NCI-H2081 (cell line): ENCODE data around the gene NOP9.
A peak's percentile ranks its signal among the peaks of the same experiment; 100 is the strongest.

ENCODE experiments used
- DNase-seq, 2 experiments: peaks; one replicate each; lab custom pipeline; 2025; lab: John Stamatoyannopoulos, UW

Gene NOP9

DNA sequence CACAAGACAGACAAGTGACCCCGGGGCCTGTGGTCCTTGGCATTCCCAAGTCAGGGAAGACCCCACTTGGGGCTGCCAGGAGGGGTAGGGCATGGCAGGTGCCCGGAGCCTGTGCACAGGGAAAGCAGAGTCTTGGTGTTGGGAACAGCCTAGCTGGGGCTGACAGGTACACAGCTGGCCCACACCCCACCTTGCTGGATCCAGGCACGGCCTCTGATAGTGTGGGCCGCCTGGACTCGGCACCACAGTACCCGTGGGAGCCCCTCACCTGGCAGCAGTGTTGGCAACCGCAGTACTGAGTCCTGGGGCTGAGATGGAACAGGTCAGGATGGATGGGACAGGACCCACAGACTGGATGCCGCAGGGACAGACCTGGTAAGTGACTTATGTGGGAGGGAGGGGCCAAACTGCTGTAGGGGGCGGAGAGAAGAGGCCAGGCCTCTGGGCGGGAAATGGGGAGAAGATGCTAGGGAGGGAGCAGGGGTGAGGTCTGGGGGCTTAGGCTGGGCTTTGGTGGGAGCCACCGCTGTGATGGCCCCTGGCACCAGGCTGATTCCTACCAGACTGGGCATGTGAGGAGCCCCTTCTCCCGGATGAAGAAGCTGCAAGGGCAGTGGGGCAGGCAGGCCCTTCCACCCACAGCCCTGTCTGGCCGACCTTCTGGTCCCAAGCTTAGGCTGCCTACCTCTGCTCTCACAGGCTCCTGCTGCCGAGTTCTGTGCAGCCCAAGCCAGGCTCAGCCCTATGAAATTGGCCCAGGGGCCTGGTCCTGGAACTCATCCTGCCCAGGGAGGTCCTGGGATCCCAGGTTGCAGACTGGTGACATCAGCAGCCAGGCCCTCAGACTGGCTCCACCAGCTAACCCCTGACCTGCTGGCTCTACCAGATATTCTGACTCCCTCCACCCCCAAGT lies 36.6 kb upstream of the NOP9 start, which contains the start of gene TGM1:
Gene TGM1 (minus strand): TSS at position 357 of the 913 bp plus-strand sequence. CDS start 825 bp downstream, outside the sequence.
- no peak for DNase-seq

DNA sequence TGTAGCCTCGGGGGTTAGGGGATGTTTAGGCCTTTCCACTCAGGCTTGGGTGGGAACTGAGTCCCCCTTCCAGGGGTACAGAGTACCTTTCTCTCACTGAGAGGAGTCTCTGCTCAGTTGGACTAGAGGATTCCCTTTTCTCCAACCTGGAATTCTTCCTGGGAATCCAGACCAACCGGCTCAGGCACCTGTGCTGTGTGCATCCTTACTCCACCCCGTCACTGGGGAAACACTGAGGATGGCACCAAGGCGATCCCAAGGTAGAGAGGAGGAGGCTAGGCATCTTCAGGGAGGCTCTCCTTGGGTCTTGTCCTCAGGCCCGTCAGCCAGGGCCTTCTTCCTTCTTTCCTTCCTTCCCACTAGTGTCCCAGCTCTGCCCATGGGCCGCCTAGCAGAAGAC lies 35.8 kb upstream of the NOP9 start:
- no peak for DNase-seq

DNA sequence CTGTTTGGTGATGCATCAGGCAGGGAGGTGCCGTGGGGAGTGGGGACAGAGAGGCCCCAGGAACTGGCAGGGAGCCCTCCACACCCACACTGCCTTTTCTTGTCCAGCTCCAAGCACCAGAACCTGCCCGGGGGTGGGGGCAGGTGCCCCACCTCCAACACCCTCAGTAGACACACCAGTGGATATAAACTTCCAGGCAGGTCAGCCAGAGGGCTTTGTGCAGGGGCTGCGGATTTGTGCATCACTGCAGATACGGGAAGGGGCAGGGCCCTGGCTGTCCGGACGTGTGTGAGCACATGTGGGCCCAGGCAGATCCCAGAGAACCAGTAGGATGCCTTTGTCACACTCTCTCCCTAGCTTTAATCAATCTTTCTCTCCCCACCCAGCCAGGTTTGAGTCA lies 35.4 kb upstream of the NOP9 start:
- no peak for DNase-seq

DNA sequence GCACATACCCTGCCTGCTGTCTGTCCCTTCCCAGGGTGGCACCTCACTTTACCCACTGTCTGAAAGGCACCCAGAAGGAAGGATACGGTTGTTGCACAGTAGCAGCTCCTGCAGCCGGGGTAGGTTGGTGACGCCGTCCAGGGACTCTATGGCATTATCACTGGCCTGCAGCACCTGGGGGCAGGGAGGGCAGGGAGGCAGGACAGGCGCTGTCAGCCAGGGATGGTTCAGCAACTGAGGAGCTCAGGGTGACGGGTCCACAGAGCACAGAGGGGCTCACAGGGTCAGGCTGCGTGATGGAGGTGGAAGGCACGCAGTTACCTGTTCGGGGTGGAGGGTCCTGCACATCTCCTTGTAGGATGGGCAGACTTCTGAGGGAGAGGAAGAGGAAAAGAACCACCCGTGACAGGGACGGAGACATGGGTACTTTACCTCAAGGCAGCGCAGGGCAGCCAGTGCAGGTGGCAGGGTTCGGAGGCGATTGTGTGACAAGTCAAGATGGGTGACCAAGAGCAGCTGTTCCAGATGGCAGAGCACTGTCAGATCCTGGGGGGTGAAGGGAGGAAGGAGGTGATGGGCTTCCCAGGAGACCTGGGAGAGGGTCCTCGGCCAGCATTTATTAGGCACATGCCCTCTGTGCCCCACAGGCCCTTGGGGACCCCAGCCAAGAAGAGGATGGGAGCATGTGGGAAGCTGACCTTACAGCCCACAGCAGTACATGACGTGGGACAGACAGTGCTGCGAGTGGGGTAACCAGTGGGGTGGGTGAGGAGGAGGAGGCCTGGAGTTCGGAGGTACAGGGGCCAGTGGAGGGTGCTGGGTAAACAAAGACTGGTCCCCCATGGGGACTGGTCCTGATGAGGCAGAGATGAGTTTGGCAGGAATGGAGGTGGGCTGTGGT lies 33.1 kb upstream of the NOP9 start:
- DNase-seq, result no peak

DNA sequence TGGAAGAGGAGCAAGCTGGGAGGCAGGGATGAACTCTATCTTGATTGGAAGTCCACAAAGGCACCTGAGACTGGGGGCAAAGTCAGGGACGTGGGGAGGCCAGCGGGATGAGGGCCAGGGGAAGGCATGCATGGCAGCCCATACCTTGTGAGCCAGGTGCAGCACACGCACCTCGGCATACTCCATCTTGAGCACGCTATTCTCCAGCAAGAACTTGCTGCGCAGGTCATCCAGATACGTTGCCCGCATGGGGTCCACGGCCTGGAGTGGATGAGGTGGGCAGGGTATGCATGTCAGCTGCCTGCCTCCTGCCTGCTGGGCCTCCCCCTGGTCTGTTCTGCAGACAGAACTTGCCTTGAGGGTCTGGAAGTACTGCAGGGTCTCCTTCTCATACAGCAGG lies 32.1 kb upstream of the NOP9 start:
- DNase-seq, result no peak

DNA sequence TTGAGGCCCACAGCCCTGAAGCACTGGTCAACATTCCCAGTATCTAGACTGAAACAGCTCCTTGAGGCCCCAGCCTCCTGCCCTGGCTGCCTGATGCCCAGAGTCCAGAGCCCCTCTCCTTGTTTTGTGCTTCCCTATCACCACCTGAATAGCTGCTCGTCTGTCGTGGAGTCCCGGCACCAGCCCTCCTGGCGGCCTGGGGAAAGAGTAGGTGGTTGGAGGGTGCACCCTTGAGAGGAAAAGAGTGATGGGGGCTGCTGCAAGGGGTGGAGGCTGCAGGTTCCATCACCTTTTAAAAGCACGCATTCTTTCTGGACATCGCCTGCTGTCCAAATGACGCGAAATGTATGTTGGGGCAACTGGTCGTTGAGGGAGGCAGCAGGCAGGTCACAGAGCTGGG lies 31.4 kb upstream of the NOP9 start:
- no peak for DNase-seq

DNA sequence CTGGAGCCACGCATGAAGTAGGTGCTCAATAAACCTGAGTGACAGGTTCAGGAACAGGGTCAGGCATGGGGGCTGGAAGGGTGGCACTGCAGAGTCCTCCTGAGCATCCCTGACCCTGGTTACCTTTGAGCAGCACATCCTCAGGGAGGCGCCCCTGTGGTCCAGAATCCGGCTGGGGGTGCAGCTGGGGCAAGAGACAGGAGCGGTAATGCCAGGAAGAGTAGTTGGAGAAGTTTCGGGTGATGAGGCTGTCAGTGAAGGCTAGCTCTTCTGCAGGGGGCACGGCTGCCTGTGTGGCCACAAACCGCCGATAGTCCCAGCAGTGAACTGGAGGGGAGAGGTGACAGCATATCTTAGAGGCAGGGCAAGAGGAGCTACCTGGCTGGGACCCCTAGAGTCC lies 30.3 kb upstream of the NOP9 start:
- no peak for DNase-seq

DNA sequence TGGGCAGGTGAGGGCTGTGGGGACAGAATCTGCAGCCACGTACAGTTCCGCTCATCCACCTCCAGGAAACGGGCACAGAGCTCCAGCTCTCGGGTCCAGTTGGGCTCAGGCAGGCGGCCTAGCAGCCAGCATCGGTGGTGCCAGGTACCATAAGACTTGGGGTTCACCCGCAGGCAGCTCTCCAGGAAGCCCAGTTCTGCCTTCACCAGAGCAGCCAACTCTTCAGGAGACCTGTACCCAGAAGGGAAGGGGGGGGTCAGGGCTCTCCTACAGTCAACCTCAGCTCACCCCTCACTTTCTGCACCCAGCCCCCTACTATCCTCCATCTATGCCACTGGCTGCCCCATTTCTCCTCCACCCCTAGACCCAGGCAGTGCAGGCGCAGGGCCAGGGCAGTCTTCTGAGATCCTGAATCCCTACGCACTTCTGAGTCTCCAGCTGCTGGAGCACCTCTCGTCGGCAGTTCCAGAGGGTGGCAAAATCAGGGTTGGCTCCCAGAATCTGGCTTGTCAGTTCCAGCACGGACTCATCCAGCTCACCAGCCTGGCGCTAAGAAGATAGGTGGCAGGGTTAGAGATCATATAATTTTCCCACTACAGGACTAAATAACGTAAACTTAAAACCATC lies 29.6 kb upstream of the NOP9 start:
- DNase-seq, result no peak

DNA sequence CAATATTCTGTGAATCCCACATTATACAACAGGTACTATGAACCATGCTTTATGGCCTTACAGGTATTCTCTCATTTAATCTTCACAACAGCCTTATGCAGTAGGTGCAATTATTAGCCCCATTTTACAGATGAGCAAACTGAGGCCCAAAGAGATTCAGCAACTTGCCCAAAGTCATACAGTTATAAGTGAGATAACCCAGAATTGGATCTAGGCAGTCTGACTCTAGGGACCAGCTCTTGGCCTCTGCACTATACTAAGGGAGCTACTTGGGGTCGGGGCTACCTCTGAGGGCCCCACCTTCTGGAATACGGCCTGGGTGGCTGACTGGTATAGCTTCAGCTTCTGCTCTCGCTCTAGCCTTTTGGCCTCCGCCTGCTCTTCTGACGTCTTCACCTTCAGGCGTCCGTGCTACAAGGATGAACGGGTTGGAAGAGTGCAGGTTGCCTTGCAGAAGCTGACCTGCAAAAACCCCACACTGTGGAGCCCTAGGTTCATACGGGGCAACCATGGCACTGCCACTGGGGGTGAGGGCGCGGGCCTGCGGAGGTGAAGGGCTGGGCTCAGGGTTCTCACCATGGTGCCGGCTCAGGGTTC lies 29.0 kb upstream of the NOP9 start:
- no peak for DNase-seq

DNA sequence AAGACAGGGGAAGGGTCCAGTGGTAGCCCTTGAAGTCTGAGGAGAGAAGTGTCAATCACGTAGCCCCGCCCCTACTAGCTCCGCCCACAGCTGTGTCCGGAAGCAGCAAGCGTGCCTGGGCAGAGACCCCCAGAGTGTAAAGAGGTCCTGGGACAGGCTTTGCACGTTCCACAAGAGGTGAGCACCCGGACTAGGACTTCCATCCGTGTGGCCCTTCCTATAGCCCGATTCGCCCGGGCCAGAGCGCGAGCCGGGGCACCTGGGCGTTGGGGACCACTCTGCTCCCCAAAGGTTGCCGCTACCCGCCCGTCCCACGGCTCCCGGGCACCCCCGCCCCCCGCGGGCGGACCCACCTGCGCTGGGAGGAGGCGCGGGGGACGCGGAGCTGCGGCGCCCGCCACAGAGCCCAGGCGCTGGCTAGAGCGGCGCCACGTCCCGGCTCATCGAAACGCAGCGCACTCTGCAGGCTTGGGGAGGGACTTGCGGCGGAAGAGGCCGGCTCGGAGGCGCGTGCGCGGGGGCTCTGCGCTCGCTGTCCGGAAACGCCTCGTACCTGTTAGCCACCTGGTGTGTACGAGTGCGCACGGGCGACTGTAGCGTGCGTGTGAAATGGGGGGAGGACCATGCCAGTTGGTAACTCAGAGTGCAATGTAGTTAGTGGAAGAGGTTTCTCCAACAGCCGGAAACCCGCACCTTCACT lies 28.4 kb upstream of the NOP9 start, which contains the start of gene RABGGTA:
Gene RABGGTA (minus strand): TSS at position 464 of the 700 bp plus-strand sequence. CDS start 482 bp downstream, outside the sequence.
- DNase-seq, result peak; percentile 90 to 95

DNA sequence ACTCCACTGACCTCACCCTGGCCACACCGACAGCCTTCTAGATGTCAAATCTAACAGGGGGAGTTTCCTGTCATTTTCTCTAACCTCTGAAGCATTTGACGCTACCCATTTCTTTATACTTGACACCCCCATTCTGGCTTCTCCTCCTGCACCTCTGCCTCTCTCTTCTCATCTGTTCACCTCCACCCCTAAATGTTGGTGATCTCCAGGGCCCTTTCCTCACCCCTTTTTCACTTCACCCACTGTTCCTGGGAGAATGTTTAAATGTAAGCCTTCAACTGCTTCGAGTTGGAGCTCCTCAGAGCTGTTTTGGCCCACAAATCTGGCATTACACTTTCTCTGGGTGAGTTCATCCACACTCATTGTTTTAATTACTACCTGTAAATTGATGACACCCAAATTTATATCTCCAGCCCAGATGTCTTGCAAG lies 27.8 kb upstream of the NOP9 start:
- DNase-seq, result no peak

DNA sequence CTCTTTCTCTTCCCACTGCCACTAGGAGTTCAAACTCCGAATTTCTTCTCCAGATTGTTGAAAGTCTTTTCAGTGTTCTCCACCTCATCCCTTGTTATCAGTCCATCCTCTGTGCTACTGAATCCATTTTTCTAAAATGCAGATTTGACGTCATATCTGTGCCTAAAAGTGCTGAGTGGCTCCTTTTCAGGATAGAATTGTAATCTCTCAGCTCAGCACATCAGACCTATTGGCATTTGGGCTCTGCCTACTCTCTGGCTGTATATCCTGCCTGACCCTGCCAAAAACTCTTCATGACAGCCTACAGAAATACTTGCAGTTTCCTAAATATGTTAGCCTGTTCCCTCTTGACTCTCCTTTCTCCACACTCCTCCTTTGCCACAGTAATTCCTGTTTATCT lies 27.2 kb upstream of the NOP9 start:
- DNase-seq, result no peak

DNA sequence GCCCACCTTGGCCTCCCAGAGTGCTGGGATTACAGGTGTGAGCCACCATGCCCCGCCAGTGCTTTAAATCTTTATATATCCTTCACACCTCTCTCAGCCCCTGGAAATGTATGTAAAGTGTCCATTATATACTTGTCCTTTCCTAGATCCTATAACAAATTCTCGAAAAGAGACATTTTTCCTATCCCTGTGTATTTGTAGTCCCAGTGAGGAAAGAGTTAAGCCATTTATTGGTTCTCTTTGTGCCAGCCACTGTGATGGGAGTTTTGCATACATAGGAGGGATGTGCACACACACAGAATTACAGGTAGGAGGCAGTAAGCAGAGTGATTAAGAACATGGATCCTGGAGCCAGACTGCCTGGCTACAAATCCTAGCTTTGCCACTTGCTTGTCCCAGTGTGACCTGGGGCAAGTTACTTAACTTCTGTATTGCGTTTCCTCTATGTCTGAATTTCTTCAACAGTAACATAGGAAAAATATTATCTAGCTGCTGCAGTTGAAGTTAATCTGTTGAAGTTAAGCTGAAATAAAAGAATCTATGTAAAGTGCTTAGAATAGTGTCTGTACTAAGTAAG lies 26.1 kb upstream of the NOP9 start:
- no peak for DNase-seq

DNA sequence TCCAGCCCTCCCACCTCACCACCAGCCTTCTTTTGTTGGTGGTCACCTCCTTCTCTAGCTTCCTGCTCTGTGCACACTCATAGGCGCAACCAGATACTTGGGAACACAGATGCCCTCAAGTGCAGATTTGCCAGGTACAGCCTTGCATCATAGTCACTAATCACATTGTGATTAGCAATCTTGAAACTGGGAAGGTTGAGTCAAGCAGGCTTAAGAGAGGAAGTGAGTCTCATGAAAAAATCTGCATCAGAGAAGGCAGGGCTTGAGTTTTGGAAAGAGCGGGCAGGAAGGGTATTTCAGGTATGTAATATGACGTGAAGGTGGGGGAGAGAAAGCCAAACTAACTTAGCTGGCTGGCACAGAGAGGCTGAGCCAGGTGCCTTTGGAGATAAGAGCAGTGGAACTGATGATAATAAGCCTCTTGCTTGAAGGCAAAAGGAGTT lies 25.5 kb upstream of the NOP9 start:
- no peak for DNase-seq

DNA sequence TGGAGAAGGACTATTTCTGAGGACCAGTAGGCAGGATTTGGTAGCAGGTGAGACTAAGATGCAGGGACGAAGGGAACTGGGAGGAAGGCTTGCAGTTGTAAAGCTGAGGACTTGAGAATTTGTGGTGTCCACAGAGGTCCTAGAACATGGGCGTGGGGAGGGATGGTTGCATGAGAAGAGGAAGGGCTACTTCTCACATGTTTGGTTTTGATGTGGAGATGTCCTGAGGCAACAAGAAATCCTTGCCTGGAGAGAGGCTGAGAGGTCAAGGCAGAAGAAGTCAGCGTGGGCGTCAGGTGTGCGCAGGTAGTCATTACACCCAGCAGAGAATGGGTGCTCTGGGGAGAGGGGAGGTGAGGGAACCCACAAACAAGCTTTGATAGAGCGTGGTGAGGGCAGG lies 22.6 kb upstream of the NOP9 start:
- no peak for DNase-seq

DNA sequence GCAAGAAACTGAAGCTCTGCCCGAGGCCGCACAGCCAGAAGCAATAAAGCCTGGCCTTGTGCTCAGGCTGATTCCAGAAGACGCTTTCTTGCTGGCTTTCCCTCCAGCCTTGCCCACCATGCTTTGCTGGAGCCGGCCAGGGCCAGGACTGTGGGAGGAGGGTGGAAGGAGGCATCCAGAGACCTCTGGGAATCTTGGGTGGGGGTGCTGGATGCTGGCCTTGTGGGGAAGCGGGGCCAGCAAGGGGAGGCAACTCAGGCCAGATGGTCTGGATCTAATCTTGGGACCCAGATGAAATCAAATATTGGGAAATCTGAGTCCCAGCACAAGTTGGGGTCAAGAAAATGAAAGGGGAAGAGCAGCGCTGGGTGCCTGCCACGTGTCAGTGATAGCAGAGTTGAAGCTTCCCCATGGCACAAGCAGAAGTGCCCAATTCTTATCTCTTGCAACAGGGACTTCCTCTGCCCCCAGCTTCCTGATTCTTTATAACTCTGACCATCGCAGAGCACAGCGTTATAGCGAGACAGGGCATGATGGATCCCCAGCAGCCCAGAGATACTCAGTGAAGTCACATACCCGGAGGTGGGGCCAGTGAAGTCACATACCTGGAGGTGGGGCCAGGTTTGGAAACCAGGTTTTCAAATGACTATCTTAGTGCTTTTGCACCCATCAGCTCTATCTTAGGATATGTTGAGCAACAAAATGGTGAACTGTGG lies 21.9 kb upstream of the NOP9 start:
- no peak for DNase-seq

DNA sequence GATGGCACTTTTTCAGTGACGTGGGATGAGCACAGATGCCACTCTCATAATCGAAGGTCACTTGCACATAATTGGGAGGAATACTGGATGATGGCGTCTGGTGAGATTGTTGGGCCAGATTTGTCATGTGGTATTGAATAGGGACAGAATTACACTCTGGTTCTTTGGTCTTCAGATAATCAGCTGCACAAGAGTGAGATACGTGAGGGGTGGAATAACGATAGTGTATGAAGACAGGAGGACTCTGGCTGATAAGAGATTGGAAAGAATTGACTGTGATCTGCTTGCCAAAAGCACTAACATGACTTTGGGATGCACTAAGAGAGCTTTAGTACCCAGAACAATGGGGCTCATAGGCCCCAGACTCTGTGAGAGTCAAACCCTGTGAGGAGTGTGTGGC lies 21.2 kb upstream of the NOP9 start:
- DNase-seq, result no peak

DNA sequence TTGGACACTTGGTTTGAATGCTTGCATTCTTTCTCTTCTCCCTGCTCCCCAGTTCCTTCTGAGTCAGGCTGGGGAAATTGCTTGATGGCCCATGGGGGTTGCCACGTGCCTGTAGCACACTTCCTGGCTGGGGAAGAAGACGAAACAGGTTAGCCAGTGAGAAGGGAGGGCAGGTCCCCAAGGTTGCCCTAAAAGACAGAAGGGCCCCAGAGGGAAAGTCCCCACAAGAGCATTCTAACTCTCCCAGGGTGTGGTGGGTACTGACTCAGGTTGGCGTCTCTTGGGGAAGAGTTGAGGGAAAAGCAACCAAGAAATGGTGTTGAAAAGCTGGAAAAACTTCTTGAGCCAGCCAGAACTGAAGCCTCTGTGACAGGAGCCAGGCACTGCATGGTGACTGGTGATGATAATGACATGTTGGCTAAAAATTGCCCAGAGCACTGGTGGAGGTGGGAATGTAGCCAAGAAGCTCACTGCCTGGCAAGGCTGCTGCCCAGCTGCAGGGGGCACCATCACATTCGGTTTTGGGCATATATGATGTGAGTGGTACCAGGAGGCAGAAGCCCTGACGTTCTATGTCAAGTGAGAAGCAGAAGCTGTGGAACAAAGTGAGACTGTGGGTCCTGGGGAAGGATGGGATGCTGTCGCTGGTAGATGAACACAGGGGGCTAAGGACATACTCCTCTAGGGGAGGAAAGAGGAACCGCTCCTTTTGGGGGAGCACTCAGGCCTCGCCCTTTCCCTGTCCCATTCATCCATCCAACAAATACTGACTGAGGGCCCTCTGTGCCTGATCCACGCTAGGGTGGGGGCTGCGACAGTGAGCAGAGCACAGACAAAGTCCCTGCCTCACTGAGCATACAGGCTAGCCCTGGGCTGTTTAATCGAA lies 20.1 kb upstream of the NOP9 start:
- DNase-seq, result peak; percentile 59 to 70
